ENCODE data around the gene MGMT.

GRCh38 chr10:129474642-129475041 lies 7.6 kb downstream of the MGMT start:
- TF ChIP-seq POLR2A (IDR thresholded peaks at IDR 0.05) (no peak), CTCF (IDR thresholded peaks at IDR 0.05) (no peak)
